NCI-H2227 (cell line): ENCODE results near the gene LPP.
"Not testable (repeated sequence)": the region's sequence is repeated elsewhere in the genome, so short reads cannot be mapped to it uniquely, and the experiment has no call there.

Experiments used
- DNase-seq: peaks from one replicate; lab custom pipeline; 2025; ENCODE audit not compliant: unreplicated experiment; lab: John Stamatoyannopoulos, UW

The LPP gene

DNA sequence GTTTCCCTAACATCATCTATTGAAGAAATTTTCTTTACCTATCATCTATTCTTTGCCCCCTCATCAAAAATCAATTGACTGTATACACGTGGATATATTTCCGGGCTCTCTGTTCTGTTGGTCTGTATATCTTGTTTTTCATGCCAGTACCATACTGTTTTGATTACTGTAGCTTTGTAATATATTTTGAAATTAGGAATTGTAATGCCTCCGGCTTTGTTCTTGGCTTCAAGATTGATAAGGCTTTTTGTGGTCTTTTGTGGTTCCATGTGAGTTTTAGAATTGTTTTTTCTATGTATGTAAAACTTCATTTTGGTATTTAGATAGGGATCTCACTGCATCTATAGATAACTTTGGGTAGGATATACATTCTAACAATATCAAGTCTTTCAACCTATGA, 454.4 kb downstream of the LPP start:
- no peak for DNase-seq

DNA sequence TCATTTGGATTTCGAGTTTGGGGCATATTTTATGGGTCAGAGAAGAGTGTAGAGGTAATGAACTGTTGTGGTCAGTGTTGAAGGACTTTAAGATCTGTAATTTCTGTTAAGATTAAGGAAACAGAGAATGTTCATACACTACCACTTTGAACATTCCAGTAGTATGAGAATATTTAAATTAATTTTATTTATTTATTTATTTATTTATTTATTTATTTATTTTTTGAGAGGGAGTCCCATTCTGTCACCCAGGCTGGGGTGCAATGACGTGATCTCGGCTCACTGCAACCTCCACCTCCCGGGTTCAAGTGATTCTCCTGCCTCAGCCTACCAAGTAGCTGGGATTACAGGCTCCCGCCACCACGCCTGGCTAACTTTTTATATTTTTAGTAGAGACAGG, 459.8 kb downstream of the LPP start:
- DNase-seq = not testable (repeated sequence)

DNA sequence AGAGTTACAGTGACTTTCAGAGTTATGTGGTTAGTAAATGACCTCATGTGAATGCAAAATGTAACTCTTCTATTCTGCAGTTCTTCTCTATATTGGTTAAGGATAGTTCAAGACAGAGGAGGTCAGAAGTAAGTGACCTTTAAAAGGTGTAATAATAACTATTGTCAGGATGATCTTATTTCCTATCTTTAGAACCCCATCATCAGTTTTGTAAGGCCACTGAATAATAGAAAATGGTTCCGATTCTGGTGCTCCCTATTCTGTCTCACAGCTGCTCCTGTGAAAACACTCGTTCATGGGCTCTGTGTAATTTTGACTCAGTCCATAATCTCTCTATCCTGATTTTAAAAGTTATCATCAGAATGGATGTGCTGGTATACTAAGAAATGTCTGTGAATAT, 463.3 kb downstream of the LPP start:
- no peak for DNase-seq

DNA sequence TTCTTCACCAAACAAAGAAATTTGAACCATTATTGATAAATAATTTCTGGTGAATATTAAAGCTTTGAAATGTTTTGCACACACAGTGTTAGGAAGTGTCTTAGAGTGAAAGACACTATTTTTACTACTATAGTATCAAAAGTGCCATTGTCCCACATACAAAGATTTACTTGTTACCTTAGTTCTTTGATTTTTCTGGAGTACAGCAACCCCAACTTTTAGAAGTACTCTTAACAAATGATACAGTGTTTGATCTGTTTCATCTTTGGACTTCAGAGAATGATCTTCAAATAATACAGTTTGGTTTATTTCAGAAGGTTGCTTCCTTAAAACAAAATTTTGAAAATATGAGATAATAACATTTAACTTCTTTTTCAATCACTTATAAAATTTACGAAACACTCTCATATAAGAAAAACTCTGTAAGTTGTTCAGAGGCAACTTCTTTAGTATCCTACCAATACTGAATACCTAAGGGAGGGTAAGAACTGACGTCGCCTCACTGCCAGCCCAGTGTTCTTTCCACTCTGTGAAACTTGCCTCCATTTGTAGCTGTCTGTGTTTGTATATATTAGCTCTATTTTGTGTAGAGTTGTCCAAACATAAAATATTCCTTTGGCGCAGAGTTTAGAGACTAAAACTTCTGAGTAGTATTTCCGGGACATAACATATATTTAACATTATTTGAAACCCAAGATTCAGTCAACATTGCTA, 464.2 kb downstream of the LPP start:
- DNase-seq = no peak

DNA sequence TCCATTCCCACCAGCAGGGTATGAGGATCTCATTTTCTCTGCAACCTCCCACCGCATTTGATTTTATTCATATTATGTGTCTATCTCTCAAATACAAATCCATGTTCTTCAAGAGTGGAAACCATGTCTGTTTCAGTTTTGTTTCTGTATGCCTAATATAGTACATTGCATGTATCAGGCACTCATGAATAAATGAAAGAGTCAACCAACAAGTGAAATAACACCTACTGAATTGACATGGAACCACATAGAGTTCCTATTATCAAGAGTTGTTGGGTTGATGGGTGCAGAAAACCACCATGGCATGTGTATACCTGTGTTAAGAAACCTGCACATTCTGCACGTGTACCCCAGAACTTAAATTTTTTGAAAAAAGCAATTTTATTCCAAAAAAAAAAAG, 466.8 kb downstream of the LPP start:
- no peak for DNase-seq

DNA sequence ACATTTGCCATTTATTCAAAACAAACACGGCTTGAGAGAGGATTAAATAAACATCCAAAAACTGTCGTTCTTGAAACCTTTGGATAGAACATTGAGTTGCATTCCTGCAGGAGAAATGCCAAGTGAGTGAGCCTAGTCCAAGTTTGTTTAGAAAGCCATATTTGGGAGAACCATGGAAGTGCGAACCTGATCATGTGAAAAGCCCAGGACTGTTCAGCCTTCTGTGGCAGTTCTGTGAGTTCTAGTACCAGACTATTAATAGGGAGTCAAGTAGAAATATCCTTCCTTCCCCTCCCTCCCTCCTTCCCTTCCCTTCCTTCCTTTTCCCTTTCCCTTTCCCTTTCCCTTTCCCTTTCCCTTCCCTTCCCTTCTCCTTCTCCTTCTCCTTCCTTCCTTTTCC, 470.4 kb downstream of the LPP start:
- DNase-seq = no peak

DNA sequence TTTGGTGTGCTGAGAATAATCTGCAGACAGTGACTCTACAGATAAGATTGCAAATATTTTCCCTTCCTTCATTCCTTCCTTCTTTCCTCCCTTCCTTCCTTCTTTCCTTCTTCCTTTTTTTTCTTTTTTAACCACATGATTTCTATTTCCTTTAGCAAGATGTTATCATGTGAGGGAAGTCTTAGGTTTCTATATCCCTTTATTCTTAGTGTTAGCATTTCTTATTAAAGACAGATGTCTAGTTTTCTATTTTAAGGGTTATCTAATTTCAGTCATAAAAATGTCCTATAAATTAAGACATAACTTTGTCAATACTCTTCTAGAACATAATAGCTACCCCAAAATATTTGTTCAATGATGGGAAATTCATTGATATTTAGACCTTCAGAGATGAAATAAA, 470.9 kb downstream of the LPP start:
- DNase-seq = no peak

DNA sequence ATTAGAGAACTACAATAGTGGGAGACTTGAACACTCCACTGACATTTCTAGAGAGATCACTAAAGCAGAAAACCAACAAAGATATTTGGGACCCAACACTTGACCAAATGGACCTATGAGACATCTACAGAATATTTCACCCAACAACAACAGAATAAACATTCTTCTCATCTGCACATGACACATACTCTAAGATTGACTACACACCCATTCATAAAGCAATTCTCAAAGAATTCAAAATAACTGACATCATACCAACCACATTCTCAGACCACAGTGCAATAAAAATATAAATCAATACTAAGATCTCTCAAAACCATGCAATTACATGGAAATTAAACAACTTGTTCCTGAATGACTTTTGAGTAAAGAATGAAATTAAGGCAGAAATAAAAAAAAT, 473.7 kb downstream of the LPP start:
- DNase-seq = no peak

DNA sequence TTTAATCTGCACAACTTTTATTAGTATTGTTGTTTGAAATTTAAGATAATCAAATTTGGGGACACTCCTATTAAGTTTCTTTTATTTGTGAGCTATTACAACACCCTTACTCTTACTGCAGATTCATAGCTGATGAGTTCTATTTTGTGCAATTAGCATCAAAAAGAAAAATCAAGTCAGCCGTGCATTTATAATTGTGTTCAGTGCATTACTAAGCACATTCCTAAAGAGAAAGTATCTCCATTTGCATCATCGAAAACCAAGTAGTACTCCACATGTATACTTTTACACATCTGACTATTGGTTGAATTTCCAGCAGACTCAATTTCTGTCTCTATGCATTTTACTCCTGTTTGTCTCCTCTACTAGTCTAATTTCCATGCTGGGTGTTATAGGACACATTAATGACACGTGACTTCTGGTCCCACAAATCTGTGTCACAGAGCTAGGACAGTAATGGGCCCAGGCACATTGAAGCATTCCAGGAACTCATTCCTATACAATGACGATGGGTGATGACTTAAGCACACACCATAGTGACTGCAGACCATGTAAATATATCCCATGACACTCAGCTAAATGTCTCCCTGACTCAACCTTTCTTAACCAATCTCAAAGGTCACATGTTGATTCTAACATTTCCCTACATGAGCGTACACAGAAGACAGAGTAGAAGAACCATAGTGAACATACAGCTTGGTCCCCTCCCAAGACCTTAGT, 477.5 kb downstream of the LPP start:
- no peak for DNase-seq

DNA sequence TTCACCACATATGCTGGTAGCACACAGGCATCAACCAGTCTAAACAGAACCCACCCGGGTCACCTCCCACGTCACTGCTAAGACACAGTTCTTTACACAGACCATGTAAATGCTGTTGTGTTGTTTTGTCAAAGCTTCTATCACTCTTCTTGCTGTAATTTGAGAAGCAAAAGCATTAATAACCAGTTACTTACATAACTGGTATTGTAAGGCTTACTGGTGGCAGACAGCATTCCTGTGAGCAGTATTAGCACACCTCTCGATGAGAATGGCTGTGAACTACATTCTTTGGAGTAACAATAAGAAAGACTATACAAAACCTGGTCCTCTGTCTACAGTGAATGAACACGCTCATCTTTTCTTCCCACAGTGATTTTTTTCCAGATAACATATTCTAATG, 479.2 kb downstream of the LPP start:
- no peak for DNase-seq

DNA sequence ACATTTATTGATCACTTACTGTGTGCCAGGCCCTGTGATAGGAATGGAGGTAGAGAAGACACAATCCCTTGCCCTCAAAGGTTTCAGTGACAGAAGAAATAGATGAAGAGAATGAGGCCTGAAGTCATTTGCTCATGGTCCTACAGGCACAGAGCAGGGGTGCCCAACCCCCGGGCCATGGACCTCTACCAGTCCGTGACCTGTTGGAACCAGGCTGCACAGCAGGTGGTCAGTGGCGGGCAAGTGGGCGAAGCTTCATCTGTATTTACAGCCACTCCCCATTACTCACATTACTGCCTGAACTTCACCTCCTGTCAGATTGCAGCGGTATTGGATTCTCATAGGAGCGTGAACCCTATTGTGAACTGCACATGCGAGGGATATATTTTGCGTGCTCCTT, 480.3 kb downstream of the LPP start:
- DNase-seq = no peak

DNA sequence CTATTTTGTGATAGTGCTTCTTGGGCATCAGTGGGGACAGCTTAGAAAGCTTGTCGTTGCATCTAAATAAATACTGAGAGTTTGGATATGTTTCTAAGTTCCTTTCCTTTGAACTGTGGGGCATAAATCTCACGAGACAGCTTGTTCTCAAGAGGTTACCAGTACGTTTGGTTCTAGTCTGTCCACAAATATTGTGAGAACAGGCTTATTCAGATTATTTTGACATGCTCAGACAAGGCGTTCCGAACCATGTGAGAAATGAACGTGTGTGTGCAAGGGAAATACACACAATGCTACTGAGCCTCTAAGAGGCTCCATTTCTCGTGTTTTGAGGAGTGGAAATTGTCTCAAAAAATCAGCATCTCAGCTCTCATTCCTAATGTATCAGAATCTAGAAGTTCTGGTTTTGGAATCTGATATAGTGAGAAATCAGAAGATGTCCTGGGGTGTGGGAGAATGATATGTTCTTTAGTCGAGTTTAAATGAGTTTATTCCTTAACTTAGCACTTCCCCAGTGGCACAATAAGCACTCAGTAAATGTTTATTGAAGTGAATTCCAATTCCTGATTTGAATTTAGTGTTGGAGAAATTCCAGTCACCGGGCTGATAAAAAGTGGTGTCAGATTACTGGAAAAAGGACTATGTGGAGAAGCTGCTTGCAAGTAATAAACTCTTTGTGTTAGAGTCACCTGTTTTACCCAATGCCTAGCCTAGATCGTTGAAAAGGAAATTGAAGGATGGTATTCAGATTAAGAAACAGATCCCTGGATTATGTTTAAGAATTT, 481.5 kb downstream of the LPP start:
- no peak for DNase-seq

DNA sequence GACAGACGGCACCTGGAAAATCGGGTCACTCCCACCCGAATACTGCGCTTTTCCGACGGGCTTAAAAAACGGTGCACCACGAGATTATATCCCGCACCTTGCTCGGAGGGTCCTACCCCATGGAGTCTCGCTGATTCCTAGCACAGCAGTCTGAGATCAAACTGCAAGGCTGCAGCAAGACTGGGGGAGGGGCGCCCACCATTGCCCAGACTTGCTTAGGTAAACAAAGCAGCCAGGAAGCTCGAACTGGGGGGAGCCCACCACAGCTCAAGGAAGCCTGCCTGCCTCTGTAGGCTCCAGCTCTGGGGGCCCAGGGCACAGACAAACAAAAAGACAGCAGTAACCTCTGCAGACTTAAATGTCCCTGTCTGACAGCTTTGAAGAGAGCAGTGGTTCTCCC, 482.3 kb downstream of the LPP start:
- DNase-seq = not testable (repeated sequence)

DNA sequence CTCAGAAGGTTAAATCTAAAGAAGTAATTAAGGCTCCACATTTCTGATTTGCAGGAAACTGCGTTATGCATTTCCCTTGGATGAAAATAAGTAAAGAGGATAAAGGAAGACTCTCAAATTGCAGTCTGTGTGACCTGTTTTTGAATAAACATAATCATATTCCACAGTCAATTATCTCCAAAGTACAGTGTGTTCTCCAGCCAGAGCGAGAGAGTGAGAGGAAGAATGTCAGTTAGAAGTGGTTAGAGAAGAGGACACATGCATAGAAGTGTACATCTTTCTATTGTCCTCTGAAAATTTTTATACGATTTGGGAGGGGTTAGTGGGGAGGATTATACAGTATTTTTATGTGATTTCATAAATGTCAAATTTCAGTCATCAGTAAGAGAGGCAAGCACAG, 487.1 kb downstream of the LPP start:
- no peak for DNase-seq

DNA sequence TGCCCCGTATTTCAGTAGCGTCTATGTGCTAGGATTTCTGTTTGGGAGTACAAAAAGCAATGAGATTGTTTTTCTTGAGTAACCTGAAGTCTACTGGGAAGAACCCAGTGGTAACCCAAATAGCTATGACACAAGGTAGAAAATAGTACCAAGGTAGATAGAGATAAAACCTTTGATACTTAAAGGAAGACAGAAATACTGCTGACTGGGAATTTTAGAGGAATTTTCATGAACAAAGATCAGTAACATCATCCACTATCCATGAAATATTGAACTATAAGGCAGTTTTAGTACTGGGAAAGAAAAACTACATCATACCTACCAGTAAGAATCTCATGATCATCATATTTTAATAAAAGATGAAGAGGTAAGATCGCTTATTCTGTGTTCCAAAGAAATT, 489.8 kb downstream of the LPP start:
- no peak for DNase-seq

DNA sequence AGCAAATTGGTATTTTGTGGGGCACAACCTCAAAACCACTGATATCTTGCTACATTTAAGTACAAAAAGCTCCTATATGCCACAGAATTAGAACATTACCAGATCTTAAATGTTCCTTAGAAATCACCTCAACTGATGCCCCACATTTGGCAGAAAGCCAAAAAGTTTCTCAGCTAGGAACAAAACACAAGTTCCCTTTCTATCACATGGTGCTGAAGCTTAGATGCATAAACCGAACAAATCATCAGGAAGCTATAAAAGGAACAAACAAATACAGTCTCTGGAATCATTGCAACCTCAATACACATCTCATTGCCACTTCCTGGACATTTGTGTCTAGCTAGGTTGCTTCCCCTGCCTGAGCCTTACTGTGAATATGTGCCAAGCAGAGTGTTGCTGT, 492.6 kb downstream of the LPP start:
- no peak for DNase-seq

DNA sequence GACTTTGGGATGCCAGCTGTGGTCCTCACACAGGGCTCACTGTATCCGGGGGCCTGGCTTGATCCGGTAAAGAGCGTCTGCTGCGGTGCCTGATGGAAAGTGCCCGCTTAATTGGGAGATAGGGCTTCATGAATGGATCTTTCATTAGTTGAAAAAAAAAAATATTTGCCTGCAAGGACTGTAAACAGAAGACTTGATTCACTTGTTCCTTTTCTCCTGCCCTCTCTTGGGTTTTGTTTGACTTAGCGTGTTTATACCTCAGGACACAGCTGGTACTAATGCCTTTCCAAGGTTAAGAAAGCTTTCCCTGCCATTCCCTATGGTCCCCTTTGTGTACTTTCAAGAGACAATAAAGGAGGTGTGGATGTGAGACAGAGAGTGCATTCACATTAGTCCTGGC, 493.3 kb downstream of the LPP start:
- DNase-seq = no peak

DNA sequence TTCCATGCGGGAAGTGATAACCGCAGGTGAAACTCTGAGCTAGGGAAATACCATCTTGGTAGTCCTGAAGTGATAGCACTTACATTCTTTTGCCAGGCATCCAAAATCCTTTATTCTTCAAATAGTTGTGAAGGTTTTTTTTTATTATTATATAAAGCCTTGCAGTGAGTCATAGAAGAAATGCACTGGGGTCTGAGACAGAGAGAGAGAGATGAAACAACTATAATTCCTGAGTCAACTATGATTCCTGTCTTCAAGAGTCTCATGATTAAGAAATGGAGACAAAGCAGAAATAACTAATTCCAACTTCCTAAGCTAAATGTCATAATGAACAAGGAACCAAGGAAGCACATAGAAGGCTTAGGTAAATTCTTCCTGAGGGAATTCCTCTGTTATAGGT, 495.6 kb downstream of the LPP start:
- DNase-seq = no peak

DNA sequence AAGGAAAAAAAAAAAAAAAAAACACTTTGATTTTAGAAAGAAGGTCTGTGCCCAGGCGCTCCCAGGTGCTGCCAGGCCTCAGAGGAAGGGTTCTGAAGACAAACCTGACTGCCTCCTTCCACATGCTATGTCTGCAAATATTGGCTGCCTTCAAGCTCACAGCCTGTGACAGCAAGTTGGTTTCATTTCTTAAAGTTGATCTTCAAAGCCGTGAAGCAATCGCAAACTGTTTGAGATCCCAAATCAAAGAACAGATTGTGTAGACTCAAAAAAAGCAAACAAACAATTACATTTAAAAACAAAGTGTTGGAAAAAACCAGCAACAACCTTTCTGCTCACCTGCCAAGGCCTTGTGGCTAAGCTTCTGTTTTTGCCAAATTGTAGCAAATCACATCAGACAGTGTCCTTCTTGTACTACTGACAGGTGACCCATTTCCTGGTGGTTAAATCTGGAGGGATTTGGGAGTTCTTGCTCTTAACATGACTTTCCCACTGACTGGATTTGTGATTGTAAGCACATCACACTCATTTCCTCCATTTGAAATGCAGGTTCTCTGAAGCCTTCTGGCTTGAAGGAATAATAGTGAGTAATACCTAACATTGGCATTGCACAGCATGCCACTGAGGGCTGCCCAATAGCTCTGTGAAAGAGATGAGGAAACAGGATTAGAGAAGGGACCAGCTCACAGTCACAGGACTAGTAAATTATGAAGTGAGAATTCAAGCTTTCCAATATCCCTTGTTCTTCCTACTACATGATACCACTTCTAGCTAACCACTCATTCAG, 502.4 kb downstream of the LPP start:
- no peak for DNase-seq

DNA sequence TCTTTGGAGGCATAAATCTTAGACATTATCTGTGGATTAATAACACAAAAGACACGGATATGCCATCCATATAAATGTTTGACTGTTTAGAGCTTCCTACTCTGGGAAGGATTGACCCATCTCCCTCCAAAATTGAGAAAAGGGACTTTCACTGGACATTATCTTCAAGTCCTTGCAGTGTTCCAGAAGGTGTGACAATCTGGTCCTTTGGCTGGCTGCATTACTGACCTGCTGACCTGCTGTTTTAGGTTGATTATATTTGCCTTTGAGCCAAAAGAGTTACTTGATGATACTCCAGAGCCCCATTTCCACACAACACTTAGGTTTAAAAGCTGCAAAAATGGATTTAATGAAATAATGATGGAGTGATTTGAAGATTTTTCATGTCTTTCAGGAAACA, 504.6 kb downstream of the LPP start:
- peak; percentile 3 for DNase-seq

DNA sequence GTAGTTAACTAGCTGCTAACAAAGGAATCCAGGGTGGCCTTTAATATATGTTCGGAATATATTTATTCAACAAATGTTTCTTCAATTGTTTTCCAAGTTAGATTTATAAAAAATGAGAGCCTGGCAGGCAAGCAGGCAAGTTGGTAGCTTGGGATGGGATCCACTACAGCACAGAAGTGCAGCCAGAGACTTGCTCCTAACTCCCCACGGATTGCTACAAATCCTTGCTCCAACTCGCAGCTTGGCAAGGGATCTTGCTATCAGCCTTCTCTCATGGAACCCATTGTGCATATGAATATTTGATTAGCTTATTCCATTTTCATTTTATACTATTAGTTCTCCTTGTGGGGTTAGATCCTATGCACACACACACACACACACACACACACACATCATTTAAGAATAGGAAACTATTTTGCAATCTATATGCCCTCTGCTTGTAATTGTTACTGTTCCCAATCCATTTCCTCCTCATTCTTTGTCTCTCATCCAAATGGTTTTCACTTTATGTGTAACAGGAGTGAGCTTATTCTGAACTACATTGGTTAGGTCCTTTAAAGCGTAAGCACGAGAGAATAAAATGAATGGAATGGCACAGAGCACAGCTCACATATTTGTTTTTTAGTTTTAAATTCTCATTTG, 505.6 kb downstream of the LPP start:
- no peak for DNase-seq
